Psoas muscle (tissue), 8 donors: ENCODE results near the gene OR51F1. TPM values are rescaled to one million over a fixed set of nuclear protein-coding genes. Genes with fewer than 3 reads are reported as not detected.

Experiments
- ATAC-seq, 4 donors: fragments of 200-7000 bp; cut with Tn5 transposase; one replicate each; pipeline ENCODE4 v1.9.1; 2020; ENCODE audit warnings: moderate library complexity in 3 of 4, mild to moderate bottlenecking in 2 of 4
- DNase-seq, 2 donors: peaks; one replicate each; pipeline ENCODE4 v3.0.0-alpha.2; 2020
- H3K27ac ChIP-seq: fragments of 200-600 bp; one replicate; pipeline ENCODE4 v1.8.0; 2022
- H3K27me3 ChIP-seq, 3 donors: fragments of 200-600 bp in 1 of 3; one replicate each; pipeline versions ENCODE4 v1.6.1 to v1.8.0; 2013 to 2022; ENCODE audit warnings: low read length in 2 of 3, mild to moderate bottlenecking in 2 of 3, moderate library complexity in 1 of 3; ENCODE audit not compliant: insufficient read depth in 3 of 3
- H3K36me3 ChIP-seq, 2 donors: fragments of 200-600 bp in 1 of 2; one replicate each; pipeline versions ENCODE4 v1.6.1 to v1.8.0; 2013 to 2022; ENCODE audit warnings: low read depth in 1 of 2, mild to moderate bottlenecking in 1 of 2, moderate library complexity in 1 of 2; ENCODE audit not compliant: insufficient read depth in 1 of 2
- H3K4me1 ChIP-seq: fragments of 200-600 bp; one replicate; pipeline ENCODE4 v1.8.0; 2022
- H3K4me3 ChIP-seq: fragments of 200-600 bp; one replicate; pipeline ENCODE4 v1.8.0; 2022; ENCODE audit warnings: mild to moderate bottlenecking
- H3K9me3 ChIP-seq: fragments of 200-600 bp; one replicate; pipeline ENCODE4 v1.8.0; 2022
- WGBS, 3 donors: extraction: QIAGEN DNeasy Blood & Tissue Kit; methylation state at CpG; one replicate each; pipeline versions ENCODE4 v1.1.6 to v1.1.7; 2013; 5-methylcytosine and 5-hydroxymethylcytosine counted together
- intact Hi-C, 2 donors: fragments of 100-400 bp; cut with DNase I; formaldehyde crosslinking; loops; one replicate each; pipeline versions ENCODE4 v1.11.0 to v1.14.2; 2022
- polyA plus RNA-seq, 3 donors: library from polyadenylated mRNA; stranded (reverse); fragments of 200-250 nt; gene quantifications; one replicate each; pipeline ENCODE4 v1.2.3, GENCODE V29; 2013
- total RNA-seq, 4 donors: library from RNA; stranded (reverse); fragmentation: NEBNext Ultra II Directional in 2 of 4; extraction: Animal tissue kit (Norgen Biotek cat#: 25700) in 2 of 4; gene quantifications; one replicate each; pipeline versions ENCODE4 v1.2.1 to v1.2.4, GENCODE V29; 2021 to 2023
- TF ChIP-seq, protein P1 (sequence below): fragments of 200-600 bp; IDR thresholded peaks from one replicate; pipeline ENCODE4 v1.8.0; 2022; ENCODE audit warnings: antibody characterized with exemption
- donor health status: healthy with polysubstance abuse.
- donor health status: DM: no; HTN: no; CAD: no; lungs with moderate emphysema.
- donor health status: Bipolar disorder and iron deficiency.
- donor health status: healthy.
- donor health status: DM: yes; HTN: yes; CAD: no.
- donor health status: DM: no; HTN: no; CAD: no.
- donor health status: DM: no; HTN: no; CAD: no.
- donor health status: DM: yes; HTN: yes; CAD: no.

OR51F1 gene
- total and polyA plus RNA-seq, 7 donors = not detected

DNA sequence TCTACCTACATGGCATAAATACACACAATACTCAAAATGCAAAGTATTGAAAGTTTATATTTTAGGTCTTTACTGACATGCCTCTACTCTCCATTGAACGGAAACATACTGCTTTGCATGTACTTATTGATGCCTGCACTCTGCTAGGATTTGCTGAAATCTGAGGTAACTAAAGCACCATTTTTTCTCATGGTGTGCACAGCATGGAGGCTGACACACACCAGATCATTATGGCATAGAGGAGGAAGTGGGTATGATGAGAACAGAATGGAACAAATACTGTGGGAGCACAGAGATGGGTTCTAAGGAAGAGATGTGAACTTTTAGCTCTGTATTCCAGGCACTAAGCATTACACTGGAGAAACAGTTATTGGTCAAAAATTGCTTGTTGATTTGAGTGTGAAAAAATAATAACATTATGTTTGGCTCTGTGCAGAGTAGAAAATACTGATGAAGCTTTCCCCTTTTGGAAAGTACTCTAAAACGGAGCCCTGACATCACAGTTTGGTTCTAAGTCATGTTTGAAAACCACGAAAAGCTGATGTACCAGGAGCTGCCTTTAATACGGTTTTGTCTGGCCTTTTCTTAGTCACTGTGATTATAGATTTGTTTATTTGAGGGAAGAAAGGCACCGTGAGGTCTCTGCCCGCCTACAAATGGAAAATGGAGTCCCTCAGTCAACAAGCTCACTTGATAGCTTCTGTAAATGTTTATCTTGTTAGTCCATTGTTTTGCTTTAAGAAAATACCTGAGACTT, 28.9 kb upstream of the OR51F1 start:
- no peak for ATAC-seq
- Histone ChIP-seq H3K27me3 (no peaks in the 10 kb centered on the region), H3K4me1 (no peaks in the 10 kb centered on the region), H3K9me3 (no peaks in the 10 kb centered on the region), H3K36me3 (no peaks in the 10 kb centered on the region), H3K27ac (no peak overlapping the region), H3K4me3 (no peak overlapping the region)
- TF ChIP-seq, protein P1, sequence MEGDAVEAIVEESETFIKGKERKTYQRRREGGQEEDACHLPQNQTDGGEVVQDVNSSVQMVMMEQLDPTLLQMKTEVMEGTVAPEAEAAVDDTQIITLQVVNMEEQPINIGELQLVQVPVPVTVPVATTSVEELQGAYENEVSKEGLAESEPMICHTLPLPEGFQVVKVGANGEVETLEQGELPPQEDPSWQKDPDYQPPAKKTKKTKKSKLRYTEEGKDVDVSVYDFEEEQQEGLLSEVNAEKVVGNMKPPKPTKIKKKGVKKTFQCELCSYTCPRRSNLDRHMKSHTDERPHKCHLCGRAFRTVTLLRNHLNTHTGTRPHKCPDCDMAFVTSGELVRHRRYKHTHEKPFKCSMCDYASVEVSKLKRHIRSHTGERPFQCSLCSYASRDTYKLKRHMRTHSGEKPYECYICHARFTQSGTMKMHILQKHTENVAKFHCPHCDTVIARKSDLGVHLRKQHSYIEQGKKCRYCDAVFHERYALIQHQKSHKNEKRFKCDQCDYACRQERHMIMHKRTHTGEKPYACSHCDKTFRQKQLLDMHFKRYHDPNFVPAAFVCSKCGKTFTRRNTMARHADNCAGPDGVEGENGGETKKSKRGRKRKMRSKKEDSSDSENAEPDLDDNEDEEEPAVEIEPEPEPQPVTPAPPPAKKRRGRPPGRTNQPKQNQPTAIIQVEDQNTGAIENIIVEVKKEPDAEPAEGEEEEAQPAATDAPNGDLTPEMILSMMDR = no peak
- intact Hi-C loops = no loop called here
- WGBS, 3 donors = 77 to 83% (median 83%) methylated on average over 6 of the region's 6 CpGs
- no peak for DNase-seq

DNA sequence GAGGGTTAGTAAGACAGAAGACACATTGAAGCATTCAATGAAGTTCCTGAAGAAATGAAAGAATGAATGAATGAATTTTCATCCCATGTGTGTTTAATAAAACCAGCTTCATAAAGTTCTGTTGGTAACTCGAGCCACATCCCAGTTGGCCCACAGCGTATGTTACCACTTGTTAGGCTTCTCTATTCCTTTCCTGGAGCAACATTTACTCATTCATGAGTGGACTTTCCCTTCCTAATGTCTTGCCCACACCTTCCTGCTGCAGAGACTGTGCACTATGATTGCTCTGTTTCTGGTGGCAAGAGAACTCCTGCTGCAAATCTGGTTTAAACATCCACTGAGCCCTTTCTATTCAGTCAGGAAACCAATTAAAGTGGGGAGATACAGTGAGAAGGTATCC, 27.5 kb upstream of the OR51F1 start:
- no peaks in the 10 kb centered on the region for H3K27me3 ChIP-seq
- TF ChIP-seq, protein P1 = no peak
- no peaks in the 10 kb centered on the region for H3K36me3 ChIP-seq
- intact Hi-C loops = no loop called here
- ATAC-seq (no peak), DNase-seq (no peak)
- no peak overlapping the region for H3K27ac ChIP-seq
- no peak overlapping the region for H3K4me3 ChIP-seq
- no peaks in the 10 kb centered on the region for H3K9me3 ChIP-seq
- H3K4me1 ChIP-seq = no peaks in the 10 kb centered on the region
- WGBS, 3 donors = 11 to 24% (median 17%) methylated on average over 2 of the region's 2 CpGs

DNA sequence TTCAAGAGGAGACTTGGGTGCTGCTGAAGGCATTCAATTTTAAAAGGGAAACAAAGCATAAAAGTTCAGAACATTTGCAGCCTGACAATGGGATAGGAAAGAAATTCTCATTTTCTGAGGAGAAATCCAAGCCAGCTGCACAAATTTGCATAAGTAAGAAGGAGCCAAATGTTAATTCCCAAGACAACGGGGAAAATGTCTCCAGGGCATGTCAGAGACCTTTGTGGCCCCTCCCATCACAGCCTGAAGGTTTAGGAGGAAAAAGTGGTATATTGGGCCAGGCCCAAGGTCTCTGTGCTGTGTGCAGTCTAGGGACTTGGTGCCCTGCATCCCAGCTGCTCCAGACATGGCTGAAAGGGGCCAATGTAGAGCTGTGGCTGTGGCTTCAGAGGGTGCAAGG, 12.7 kb upstream of the OR51F1 start:
- H3K4me1 ChIP-seq = no peaks in the 10 kb centered on the region
- no peaks in the 10 kb centered on the region for H3K36me3 ChIP-seq
- ATAC-seq (no peak), DNase-seq (no peak)
- intact Hi-C loops = no loop called here
- no peak overlapping the region for H3K27ac ChIP-seq
- no peaks in the 10 kb centered on the region for H3K27me3 ChIP-seq
- TF ChIP-seq, protein P1 = no peak
- no peaks in the 10 kb centered on the region for H3K9me3 ChIP-seq
- no peak overlapping the region for H3K4me3 ChIP-seq
- 26 to 59% (median 56%) methylated on average over 1 of the region's 1 CpG for WGBS, 3 donors

DNA sequence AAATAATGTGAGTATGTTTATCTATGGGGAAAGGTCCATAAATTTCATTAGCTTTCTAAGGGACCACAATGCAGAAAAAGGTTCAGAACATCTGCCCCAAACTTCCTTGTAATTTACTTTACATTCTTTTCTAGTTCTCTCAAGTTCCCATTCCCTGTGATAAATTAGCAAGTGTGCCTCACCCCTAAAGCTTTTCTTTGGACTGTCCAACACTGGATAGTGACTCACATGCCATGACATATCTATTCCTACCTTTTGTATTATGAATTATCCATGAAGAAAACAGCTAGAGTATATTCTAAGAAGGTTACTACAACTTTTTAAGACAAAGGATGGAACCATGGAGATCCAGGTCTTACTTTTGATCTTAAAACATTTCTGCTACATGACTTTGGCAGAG, 1.6 kb downstream of the OR51F1 start:
- Histone ChIP-seq H3K27me3 (peaks cover 0 to 3% (median 0%) of the 10 kb centered on the region in 3 donors), H3K9me3 (no peaks in the 10 kb centered on the region), H3K36me3 (no peaks in the 10 kb centered on the region), H3K27ac (no peak overlapping the region), H3K4me1 (no peaks in the 10 kb centered on the region), H3K4me3 (no peak overlapping the region)
- DNase-seq = no peak
- TF ChIP-seq, protein P1 = no peak
- intact Hi-C loops = no loop called here
- ATAC-seq = no peak
